Calu3 (cell line): Measurements from ENCODE around the gene SLC35F4. TPM values are rescaled to one million over a fixed set of nuclear protein-coding genes. Genes with fewer than 3 reads are reported as not detected.

Experiments
- Bru-seq: library from RNA; stranded (reverse); fragments of 400-500 nt; gene quantifications from one replicate; lab custom pipeline; 2021; lab: Mats Ljungman, UMichigan
- BruChase-seq, 2 experiments: library from RNA; stranded (reverse); fragments of 400-500 nt; gene quantifications; one replicate each; lab custom pipeline; 2021; lab: Mats Ljungman, UMichigan
- BruUV-seq: library from RNA; stranded (reverse); fragments of 400-500 nt; replicated peaks from 2 replicates; lab custom pipeline; 2021; lab: Mats Ljungman, UMichigan
- CTCF ChIA-PET: fragments of 300-600 bp; sonication (Branson Sonifier 250); formaldehyde crosslinking; loops from one replicate; lab custom pipeline; 2022; ENCODE audit warnings: antibody characterized with exemption; lab: Charles Lee
- DNase-seq: peaks from one replicate; pipeline ENCODE4 v3.0.0; 2022
- H3K27ac Mint-ChIP-seq: one replicate; pipeline ENCODE4 v1.8.0; 2022; ENCODE audit warnings: mixed read lengths; ENCODE audit not compliant: unreplicated experiment
- H3K27me3 Mint-ChIP-seq: one replicate; pipeline ENCODE4 v1.8.0; 2022; ENCODE audit warnings: mixed read lengths; ENCODE audit not compliant: unreplicated experiment
- H3K36me3 Mint-ChIP-seq: one replicate; pipeline ENCODE4 v1.8.0; 2022; ENCODE audit warnings: mild to moderate bottlenecking, moderate library complexity, mixed read lengths; ENCODE audit not compliant: insufficient read depth, unreplicated experiment
- H3K4me1 Mint-ChIP-seq: one replicate; pipeline ENCODE4 v1.8.0; 2022; ENCODE audit warnings: mild to moderate bottlenecking, low read depth, mixed read lengths; ENCODE audit not compliant: unreplicated experiment
- H3K4me3 Mint-ChIP-seq: one replicate; pipeline ENCODE4 v1.8.0; 2022; ENCODE audit warnings: mild to moderate bottlenecking, low read depth, moderate library complexity, mixed read lengths; ENCODE audit not compliant: unreplicated experiment
- H3K9me3 Mint-ChIP-seq: one replicate; pipeline ENCODE4 v1.8.0; 2022; ENCODE audit warnings: low read depth, mixed read lengths; ENCODE audit not compliant: unreplicated experiment
- CTCF ChIP-seq: fragments of 200-600 bp; IDR thresholded peaks from one replicate; pipeline ENCODE4 v1.8.0; 2022; ENCODE audit warnings: antibody characterized with exemption; ENCODE audit not compliant: unreplicated experiment
- intact Hi-C: fragments of 100-400 bp; cut with micrococcal nuclease; formaldehyde crosslinking; loops from one replicate; pipeline ENCODE4 v1.10.0; 2022; ENCODE audit not compliant: unreplicated experiment
- long read RNA-seq: library from polyadenylated mRNA; stranded (forward); transcript quantifications from one replicate; pipeline ENCODE4 v2.0.0, GENCODE V29; 2022
- total RNA-seq: library from RNA; stranded (reverse); gene quantifications from 2 replicates; pipeline ENCODE4 v1.2.3, GENCODE V29; 2022

The SLC35F4 gene
- total RNA-seq (not detected in 2 replicates), Bru-seq, nascent RNA (percentile 11 among the genes with signal in this experiment), BruChase-seq, experiment 1, labeled RNA remaining after a 6-hour chase (percentile 12 among the genes with signal in this experiment), BruChase-seq, experiment 2, labeled RNA remaining after a 2-hour chase (percentile 10 among the genes with signal in this experiment)
- long read RNA-seq, result 0 reads

- Mint-ChIP-seq H3K27me3 (peaks cover 12% of the 10 kb centered on the region), H3K9me3 (no peaks in the 10 kb centered on the region), H3K36me3 (no peaks in the 10 kb centered on the region), H3K4me3 (no peak within 1 kb of the TSS), H3K27ac (no peak within 1 kb of the TSS), H3K4me1 (peaks cover 9% of the 10 kb centered on the region)
- TF ChIP-seq CTCF, result no peak
- intact Hi-C loops, result no loop called here
- peak; percentile 27 for DNase-seq
- BruUV-seq, result no TSS peak
- CTCF ChIA-PET, result no interaction called here
These were observed at the start of gene SLC35F4 for GRCh38 chr14:57865403-57866198. Gene SLC35F4 (minus strand): TSS chr14:57866092.

GRCh38 chr14:57909626-57910025 lies 43.7 kb upstream of the SLC35F4 start:
- no peak overlapping the region for H3K27ac Mint-ChIP-seq
- intact Hi-C loops, result no loop called here
- DNase-seq, result no peak
- BruUV-seq, result no TSS peak
- no peaks in the 10 kb centered on the region for H3K4me1 Mint-ChIP-seq
- H3K4me3 Mint-ChIP-seq, result no peak overlapping the region
- TF ChIP-seq CTCF, result no peak
- peaks cover 33% of the 10 kb centered on the region for H3K27me3 Mint-ChIP-seq
- H3K9me3 Mint-ChIP-seq, result no peaks in the 10 kb centered on the region
- no peaks in the 10 kb centered on the region for H3K36me3 Mint-ChIP-seq
- CTCF ChIA-PET, result no interaction called here

GRCh38 chr14:57903954-57904353 lies 38.1 kb upstream of the SLC35F4 start:
- BruUV-seq, result no TSS peak
- H3K36me3 Mint-ChIP-seq, result no peaks in the 10 kb centered on the region
- DNase-seq, result no peak
- no peaks in the 10 kb centered on the region for H3K9me3 Mint-ChIP-seq
- H3K4me1 Mint-ChIP-seq, result no peaks in the 10 kb centered on the region
- intact Hi-C loops, result no loop called here
- H3K4me3 Mint-ChIP-seq, result no peak overlapping the region
- CTCF ChIA-PET, result no interaction called here
- no peak for TF ChIP-seq CTCF
- H3K27me3 Mint-ChIP-seq, result peaks cover 48% of the 10 kb centered on the region
- no peak overlapping the region for H3K27ac Mint-ChIP-seq

- no peaks in the 10 kb centered on the region for H3K36me3 Mint-ChIP-seq
- no peak for DNase-seq
- TF ChIP-seq CTCF, result no peak
- no peak overlapping the region for H3K27ac Mint-ChIP-seq
- intact Hi-C loops, result no loop called here
- H3K27me3 Mint-ChIP-seq, result peaks cover 68% of the 10 kb centered on the region
- H3K4me1 Mint-ChIP-seq, result no peaks in the 10 kb centered on the region
- H3K4me3 Mint-ChIP-seq, result no peak overlapping the region
- H3K9me3 Mint-ChIP-seq, result no peaks in the 10 kb centered on the region
- CTCF ChIA-PET, result no interaction called here
- no TSS peak for BruUV-seq
These were observed 33.1 kb upstream of the SLC35F4 start for GRCh38 chr14:57898837-57899572.
